K562 (cell line): Measurements from ENCODE around the gene GPN1. TPM values are rescaled to one million over a fixed set of nuclear protein-coding genes. Genes with fewer than 3 reads are reported as not detected.
A peak's percentile ranks its signal among the peaks of the same experiment; 100 is the strongest.

ENCODE experiments used
- ATAC-seq: fragments of 200-7000 bp; cut with Tn5 transposase; 3 replicates; pipeline ENCODE4 v1.9.1; 2020; ENCODE audit warnings: moderate library complexity
- BruUV-seq: library from RNA; stranded (reverse); fragments of 400-500 nt; replicated peaks from 2 replicates; lab custom pipeline; 2021; lab: Mats Ljungman, UMichigan
- CTCF ChIA-PET: fragments of 300-600 bp; formaldehyde crosslinking; extraction: SDS; loops from one replicate; lab custom pipeline; 2021; ENCODE audit warnings: low intra/inter-chr PET ratio; lab: Yijun Ruan, JAX
- POLR2A ChIA-PET: fragments of 300-600, 350-650 bp; sonication (Branson Sonifier 250); formaldehyde crosslinking; extraction: SDS; loops from one replicate; lab custom pipeline; 2021; ENCODE audit warnings: antibody characterized with exemption, inconsistent platforms; lab: Yijun Ruan, JAX
- DNase-seq, 4 experiments: peaks; one replicate each; pipeline versions ENCODE4 v3.0.0 to v3.0.0-alpha.2; 2011 to 2018; ENCODE audit warnings: low spot score in 3 of 4, mixed read lengths in 3 of 4; ENCODE audit errors: extremely low read depth in 1 of 4
- FAIRE-seq: peaks from 2 replicates; lab custom pipeline; 2011; peaks lifted over from hg19 to GRCh38; lab: Jason Lieb, UNC
- H2AFZ ChIP-seq: 2 replicates; pipeline ENCODE4 v1.6.0; 2011; ENCODE audit warnings: low read depth, low read length, control low read depth, inconsistent platforms
- H3K27ac ChIP-seq: fragments of 200-600 bp; 3 replicates; pipeline ENCODE4 v1.8.0; 2011; ENCODE audit warnings: low read depth, mild to moderate bottlenecking, control low read depth, inconsistent platforms, low read length, moderate library complexity, mixed read lengths; ENCODE audit errors: extremely low read depth
- H3K27me3 ChIP-seq, 2 experiments: fragments of 300-600 bp in 1 of 2; 2 replicates in 1 of 2; 3 replicates in 1 of 2; pipeline versions ENCODE4 v1.6.0 to v1.8.0; 2011; ENCODE audit warnings: inconsistent platforms in 2 of 2, low read length in 2 of 2, mild to moderate bottlenecking in 1 of 2, mixed read lengths in 1 of 2, moderate library complexity in 1 of 2; ENCODE audit not compliant: control insufficient read depth in 2 of 2, insufficient read depth in 2 of 2
- H3K36me3 ChIP-seq: fragments of 300-600 bp; 3 replicates; pipeline ENCODE4 v1.8.0; 2011; ENCODE audit warnings: mild to moderate bottlenecking, low read length, inconsistent platforms; ENCODE audit not compliant: control insufficient read depth, insufficient read depth
- H3K4me1 ChIP-seq, 2 experiments: fragments of 200-600 bp in 1 of 2; replicated peaks in 1 of 2; 2 replicates in 1 of 2; 3 replicates in 1 of 2; pipeline versions ENCODE4 v1.5.1 to v1.8.0; 2011; ENCODE audit warnings: inconsistent platforms in 2 of 2, low read length in 2 of 2, mild to moderate bottlenecking in 1 of 2, mixed read lengths in 1 of 2, moderate library complexity in 1 of 2; ENCODE audit not compliant: control insufficient read depth in 2 of 2, insufficient read depth in 2 of 2
- H3K4me2 ChIP-seq: 2 replicates; pipeline ENCODE4 v1.6.1; 2011; ENCODE audit warnings: low read length, control low read depth, inconsistent platforms, mixed read lengths; ENCODE audit not compliant: insufficient read depth
- H3K4me3 ChIP-seq: fragments of 200-600 bp; sonication (generic), shearing (Covaris generic); 2 replicates; pipeline ENCODE4 v1.5.1; 2016; ENCODE audit warnings: control low read depth, inconsistent platforms
- H3K79me2 ChIP-seq: fragments of 200-600 bp; 3 replicates; pipeline ENCODE4 v1.8.0; 2011; ENCODE audit warnings: low read length, inconsistent platforms; ENCODE audit not compliant: control insufficient read depth, insufficient read depth
- H3K9ac ChIP-seq, 2 experiments: 2 replicates each; pipeline versions ENCODE4 v1.6.0 to v1.6.1; 2011; ENCODE audit warnings: low read depth in 2 of 2, low read length in 2 of 2, control low read depth in 1 of 2, inconsistent platforms in 1 of 2, mild to moderate bottlenecking in 1 of 2, mixed read lengths in 1 of 2; ENCODE audit not compliant: insufficient read depth in 1 of 2
- H3K9me1 ChIP-seq: one replicate; pipeline ENCODE4 v1.6.0; 2011; ENCODE audit warnings: inconsistent platforms, mild to moderate bottlenecking, low read length, moderate library complexity; ENCODE audit not compliant: control insufficient read depth, insufficient read depth
- H3K9me3 ChIP-seq: replicated peaks from 2 replicates; pipeline ENCODE4 v1.5.1; 2011; ENCODE audit warnings: low read depth, low read length, inconsistent platforms; ENCODE audit not compliant: control insufficient read depth, insufficient read depth
- H4K20me1 ChIP-seq: replicated peaks from 2 replicates; pipeline ENCODE4 v1.6.1; 2011; ENCODE audit warnings: low read length, inconsistent platforms, mixed read lengths; ENCODE audit not compliant: control insufficient read depth, insufficient read depth
- GATA2 ChIP-seq: sonication (generic); formaldehyde crosslinking; IDR thresholded peaks from 2 replicates; pipeline ENCODE4 v1.4.0; 2020; ENCODE audit warnings: mild to moderate bottlenecking, missing genetic modification reagents
- MYBL2 ChIP-seq, 2 experiments: fragments of 450-650 bp in 1 of 2; sonication (generic) in 1 of 2; formaldehyde crosslinking in 1 of 2; IDR thresholded peaks; 2 replicates each; pipeline versions ENCODE4 v1.6.1 to v1.8.1; 2017 to 2022; ENCODE audit warnings: borderline replicate concordance in 1 of 2, inconsistent platforms in 1 of 2, low read depth in 1 of 2, mild to moderate bottlenecking in 1 of 2, missing genetic modification reagents in 1 of 2, moderate library complexity in 1 of 2
- NCOA2 ChIP-seq, 2 experiments: fragments of 450-650 bp; IDR thresholded peaks; 2 replicates each; pipeline ENCODE4 v1.6.1; 2018; ENCODE audit warnings: mild to moderate bottlenecking in 2 of 2, moderate library complexity in 1 of 2; ENCODE audit not compliant: partially characterized antibody in 2 of 2
- ZKSCAN3 ChIP-seq: fragments of 250-450 bp; sonication (Bioruptor Pico); IDR thresholded peaks from 2 replicates; pipeline ENCODE4 v1.4.0; 2020
- ZNF133 ChIP-seq: fragments of 250-450 bp; sonication (Bioruptor Pico); IDR thresholded peaks from 2 replicates; pipeline ENCODE4 v1.4.0; 2020; ENCODE audit warnings: mild to moderate bottlenecking
- WGBS: fragments of 100-300 bp; shearing (Covaris generic); methylation state at CpG from one replicate; pipeline ENCODE4 v1.1.6; 2016; ENCODE audit warnings: low coverage, mixed read lengths; ENCODE audit not compliant: insufficient coverage; ENCODE audit errors: missing lambda C conversion rate; 5-methylcytosine and 5-hydroxymethylcytosine counted together
- in situ Hi-C: fragments of 300-500 bp; cut with MboI; formaldehyde crosslinking; loops from 4 replicates; pipeline ENCODE4 v1.15.0; 2018; ENCODE audit warnings: inconsistent platforms, mixed read lengths
- intact Hi-C: fragments of 100-400 bp; cut with micrococcal nuclease; formaldehyde crosslinking; loops from 2 replicates; pipeline ENCODE4 v1.14.2; 2022
- polyA plus RNA-seq, 8 experiments: library from polyadenylated mRNA; depleted of rRNA in 4 of 8; stranded (reverse) in 5 of 8; unstranded in 3 of 8; fragments of >200 nt; fragmentation: Nextera tagmentation in 2 of 8; fragmentation: Illumina TruSeq in 1 of 8; extraction: Ambion mirVana in 2 of 8; extraction: Trizol in 1 of 8; gene quantifications; 2 replicates each; pipeline versions ENCODE4 v1.2.1 to v1.2.3, GENCODE V29; 2011 to 2014; ENCODE audit warnings: inconsistent platforms in 1 of 8, missing spikeins in 1 of 8
- total RNA-seq, 7 experiments: library from RNA; depleted of rRNA in 6 of 7; stranded (reverse); fragments of >200 nt in 6 of 7; fragmentation: Illumina TruSeq in 2 of 7; extraction: Trizol in 2 of 7; gene quantifications; 2 replicates each; pipeline versions ENCODE4 v1.2.1 to v1.2.3, GENCODE V29; 2011 to 2021; ENCODE audit warnings: low replicate concordance in 1 of 7
- TF ChIP-seq, protein P1 (sequence below): fragments of 450-650 bp; conservative IDR thresholded peaks from 2 replicates; pipeline ENCODE4 v1.6.1; 2016; ENCODE audit warnings: missing genetic modification characterization, low read depth, mild to moderate bottlenecking, control low read depth, missing compliant biosample characterization

GPN1 gene
- total and polyA plus RNA-seq, 9 of the 15 experiments (the other 6 are each of a cell fraction or from before 2014, with no cell fraction given) = 23.4 to 171 (median 48.2) TPM

DNA sequence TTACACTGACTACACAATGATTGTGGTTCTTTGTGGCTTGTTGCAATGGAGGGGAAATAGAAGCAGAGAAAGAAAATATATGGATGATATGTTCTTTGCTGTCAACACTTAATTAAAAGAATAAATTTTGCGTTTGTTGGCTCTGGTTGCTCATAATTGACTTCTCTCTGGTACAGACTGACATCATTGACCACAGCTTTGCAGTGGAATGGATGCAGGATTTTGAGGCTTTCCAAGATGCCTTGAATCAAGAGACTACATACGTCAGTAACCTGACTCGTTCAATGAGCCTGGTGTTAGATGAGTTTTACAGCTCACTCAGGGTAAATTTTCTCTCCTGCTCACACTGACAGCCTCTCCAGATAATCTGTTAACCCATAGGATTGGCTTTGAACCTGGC lies 9.9 kb downstream of the GPN1 start:
- in situ Hi-C loops (no loop called here), intact Hi-C loops (no loop called here)
- no peak overlapping the region for H3K4me3 ChIP-seq
- H3K4me1 ChIP-seq = no peaks in the 10 kb centered on the region
- no peak for ATAC-seq
- BruUV-seq = no TSS peak
- H3K9me3 ChIP-seq = no peaks in the 10 kb centered on the region
- H3K4me2 ChIP-seq = no peak overlapping the region
- no peaks in the 10 kb centered on the region for H3K27me3 ChIP-seq
- no peak for DNase-seq
- no peaks in the 10 kb centered on the region for H4K20me1 ChIP-seq
- H3K27ac ChIP-seq = no peak overlapping the region
- no peak overlapping the region for H2AFZ ChIP-seq
- FAIRE-seq = no peak
- ChIA-PET CTCF (no interaction called here), POLR2A (interaction anchor here (0.9 to 1.2 kb wide), 2 partner anchors 9 to 10 kb away, joined by 3 read pairs; partner anchors contain the start of genes CCDC121 and GPN1)
- no peak overlapping the region for H3K9ac ChIP-seq
- H3K79me2 ChIP-seq = no peaks in the 10 kb centered on the region
- TF ChIP-seq MYBL2 (IDR thresholded peaks at IDR 0.05; ENCODE audit: low read depth) (no peak), MYBL2 (CRISPR knock-in tag; IDR thresholded peaks at IDR 0.05; ENCODE audit: borderline replicate concordance) (no peak), ZKSCAN3 (no peak), GATA2 (CRISPR knock-in tag) (no peak), NCOA2 (IDR thresholded peaks at IDR 0.05; ENCODE audit: partially characterized antibody in 2 of 2) (no peak)
- WGBS = 48% methylated on average over 3 of the region's 3 CpGs
- no peaks in the 10 kb centered on the region for H3K9me1 ChIP-seq
- H3K36me3 ChIP-seq = peaks cover 78% of the 10 kb centered on the region

DNA sequence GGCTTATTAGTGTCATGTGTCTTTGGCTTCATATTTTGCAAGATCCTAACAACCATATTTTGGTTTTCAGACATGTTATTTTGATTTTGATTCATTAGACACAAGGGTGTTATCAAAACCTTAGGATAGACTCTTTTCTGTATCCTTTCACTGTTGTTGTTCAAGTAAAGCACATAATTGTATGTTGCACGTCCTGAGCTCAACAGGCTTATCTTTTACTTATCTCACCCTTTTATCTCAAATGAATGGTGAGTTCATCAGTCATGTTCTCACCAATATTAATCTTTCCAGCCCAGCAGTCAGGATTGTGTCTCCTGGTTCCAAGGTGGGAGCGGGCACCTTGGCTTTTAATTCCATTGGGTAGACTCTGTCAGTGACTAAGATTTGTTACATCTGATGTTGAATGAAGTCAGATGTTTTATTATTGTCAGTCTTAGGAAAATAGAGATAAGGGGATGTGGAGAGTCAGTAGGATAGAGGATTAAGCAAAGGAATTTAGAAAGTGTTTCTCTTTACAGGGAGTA lies 11.9 kb downstream of the GPN1 start:
- Histone ChIP-seq H3K27me3 (no peaks in the 10 kb centered on the region), H3K4me2 (no peak overlapping the region), H3K4me1 (no peaks in the 10 kb centered on the region), H3K9me3 (no peaks in the 10 kb centered on the region), H3K79me2 (no peaks in the 10 kb centered on the region), H4K20me1 (no peaks in the 10 kb centered on the region), H2AFZ (no peak overlapping the region), H3K27ac (no peak overlapping the region), H3K9me1 (no peaks in the 10 kb centered on the region), H3K36me3 (peaks cover 75% of the 10 kb centered on the region), H3K4me3 (no peak overlapping the region), H3K9ac (no peak overlapping the region)
- FAIRE-seq (no peak), ATAC-seq (no peak), DNase-seq (no peak)
- BruUV-seq = no TSS peak
- in situ Hi-C loops (no loop called here), intact Hi-C loops (no loop called here)
- ChIA-PET POLR2A (interaction anchor here (0.9 to 1.3 kb wide), 3 partner anchors 14 to 231 kb away, joined by 3 to 4 read pairs (median 3); partner anchors contain the start of genes PPM1G, SLC4A1AP and SUPT7L), CTCF (no interaction called here)
- WGBS = 47% methylated on average over 2 of the region's 2 CpGs
- TF ChIP-seq ZNF133 (CRISPR knock-in tag) = no peak
- TF ChIP-seq, protein P1, sequence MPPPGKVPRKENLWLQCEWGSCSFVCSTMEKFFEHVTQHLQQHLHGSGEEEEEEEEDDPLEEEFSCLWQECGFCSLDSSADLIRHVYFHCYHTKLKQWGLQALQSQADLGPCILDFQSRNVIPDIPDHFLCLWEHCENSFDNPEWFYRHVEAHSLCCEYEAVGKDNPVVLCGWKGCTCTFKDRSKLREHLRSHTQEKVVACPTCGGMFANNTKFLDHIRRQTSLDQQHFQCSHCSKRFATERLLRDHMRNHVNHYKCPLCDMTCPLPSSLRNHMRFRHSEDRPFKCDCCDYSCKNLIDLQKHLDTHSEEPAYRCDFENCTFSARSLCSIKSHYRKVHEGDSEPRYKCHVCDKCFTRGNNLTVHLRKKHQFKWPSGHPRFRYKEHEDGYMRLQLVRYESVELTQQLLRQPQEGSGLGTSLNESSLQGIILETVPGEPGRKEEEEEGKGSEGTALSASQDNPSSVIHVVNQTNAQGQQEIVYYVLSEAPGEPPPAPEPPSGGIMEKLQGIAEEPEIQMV (tag) = peak; percentile 15; the same call in 1 of the 2 replicates
